H9 (cell line): Measurements from ENCODE around the gene HFE. TPM values are rescaled to one million over a fixed set of nuclear protein-coding genes. Genes with fewer than 3 reads are reported as not detected.

Experiments used
- DNase-seq: peaks from one replicate; pipeline ENCODE4 v3.0.0-alpha.2; 2017
- H2AFZ ChIP-seq: one replicate; pipeline ENCODE4 v1.6.1; 2013; ENCODE audit warnings: mild to moderate bottlenecking, low read length, control low read depth, moderate library complexity
- H2AK5ac ChIP-seq: 2 replicates; pipeline ENCODE4 v1.6.1; 2013; ENCODE audit warnings: low read length, control low read depth, mixed read lengths; ENCODE audit not compliant: insufficient read length
- H2BK120ac ChIP-seq: one replicate; pipeline ENCODE4 v1.6.1; 2013; ENCODE audit warnings: low read depth, mild to moderate bottlenecking, low read length, control low read depth, inconsistent platforms; ENCODE audit not compliant: poor library complexity, severe bottlenecking
- H2BK12ac ChIP-seq: 2 replicates; pipeline ENCODE4 v1.6.1; 2013; ENCODE audit warnings: low read length, control low read depth, mixed read lengths, low read depth; ENCODE audit not compliant: insufficient read length
- H2BK15ac ChIP-seq: 2 replicates; pipeline ENCODE4 v1.6.1; 2013; ENCODE audit warnings: low read depth, low read length, control low read depth
- H2BK20ac ChIP-seq: one replicate; pipeline ENCODE4 v1.6.1; 2013; ENCODE audit warnings: low read depth, mild to moderate bottlenecking, low read length, control low read depth, inconsistent platforms; ENCODE audit not compliant: poor library complexity, severe bottlenecking
- H2BK5ac ChIP-seq: 2 replicates; pipeline ENCODE4 v1.6.1; 2013; ENCODE audit warnings: low read length, control low read depth, mixed read lengths; ENCODE audit not compliant: insufficient read length
- H3K14ac ChIP-seq: 2 replicates; pipeline ENCODE4 v1.6.1; 2013; ENCODE audit warnings: low read length, control low read depth; ENCODE audit not compliant: insufficient read depth
- H3K18ac ChIP-seq: 2 replicates; pipeline ENCODE4 v1.6.1; 2013; ENCODE audit warnings: low read depth, mild to moderate bottlenecking, mixed read lengths, low read length, control low read depth; ENCODE audit not compliant: insufficient read length
- H3K23ac ChIP-seq: 2 replicates; pipeline ENCODE4 v1.6.1; 2013; ENCODE audit warnings: low read length, control low read depth, mixed read lengths, low read depth; ENCODE audit not compliant: insufficient read length
- H3K23me2 ChIP-seq: 2 replicates; pipeline ENCODE4 v1.6.1; 2013; ENCODE audit warnings: low read depth, mild to moderate bottlenecking, mixed read lengths, low read length, control low read depth; ENCODE audit not compliant: insufficient read length, poor library complexity, severe bottlenecking
- H3K27ac ChIP-seq: 2 replicates; pipeline ENCODE4 v1.5.1; 2013; ENCODE audit warnings: low read length, control low read depth, mixed read lengths, low read depth; ENCODE audit not compliant: insufficient read length
- H3K27me3 ChIP-seq: 2 replicates; pipeline ENCODE4 v1.6.1; 2013; ENCODE audit warnings: low read length, control low read depth, inconsistent platforms; ENCODE audit not compliant: insufficient read depth
- H3K4ac ChIP-seq: 2 replicates; pipeline ENCODE4 v1.6.1; 2013; ENCODE audit warnings: low read depth, mild to moderate bottlenecking, control low read depth, inconsistent platforms, low read length, moderate library complexity
- H3K4me1 ChIP-seq: 2 replicates; pipeline ENCODE4 v1.6.1; 2013; ENCODE audit warnings: low read length, control low read depth, inconsistent platforms; ENCODE audit not compliant: insufficient read depth
- H3K4me2 ChIP-seq: 2 replicates; pipeline ENCODE4 v1.6.1; 2013; ENCODE audit warnings: low read length, control low read depth, mixed read lengths; ENCODE audit not compliant: insufficient read length, insufficient read depth
- H3K56ac ChIP-seq: 2 replicates; pipeline ENCODE4 v1.6.1; 2013; ENCODE audit warnings: low read depth, mild to moderate bottlenecking, mixed read lengths, low read length, control low read depth; ENCODE audit not compliant: insufficient read length
- H3K79me1 ChIP-seq: 2 replicates; pipeline ENCODE4 v1.6.1; 2013; ENCODE audit warnings: low read depth, mild to moderate bottlenecking, moderate library complexity, low read length, control low read depth, inconsistent platforms; ENCODE audit not compliant: insufficient read depth, poor library complexity, severe bottlenecking
- H3K79me2 ChIP-seq: 2 replicates; pipeline ENCODE4 v1.6.1; 2013; ENCODE audit warnings: low read length, control low read depth, inconsistent platforms; ENCODE audit not compliant: insufficient read depth
- H3K9ac ChIP-seq: 2 replicates; pipeline ENCODE4 v1.6.1; 2013; ENCODE audit warnings: low read length, control low read depth, mixed read lengths; ENCODE audit not compliant: insufficient read length; ENCODE audit errors: extremely low read depth
- H3K9me3 ChIP-seq: one replicate; pipeline ENCODE4 v1.6.1; 2013; ENCODE audit warnings: low read depth, low read length, inconsistent platforms; ENCODE audit not compliant: control insufficient read depth
- H3T11ph ChIP-seq: one replicate; pipeline ENCODE4 v1.6.1; 2013; ENCODE audit warnings: mild to moderate bottlenecking, low read length, control low read depth, inconsistent platforms
- H4K20me1 ChIP-seq: one replicate; pipeline ENCODE4 v1.6.1; 2013; ENCODE audit not compliant: control insufficient read depth, insufficient read length, insufficient read depth
- H4K5ac ChIP-seq: 2 replicates; pipeline ENCODE4 v1.6.1; 2013; ENCODE audit warnings: low read depth, mild to moderate bottlenecking, mixed read lengths, low read length, control low read depth; ENCODE audit not compliant: insufficient read length
- H4K8ac ChIP-seq: replicated peaks from 2 replicates; pipeline ENCODE4 v1.6.1; 2013; ENCODE audit warnings: low read length, control low read depth, mixed read lengths, low read depth; ENCODE audit not compliant: insufficient read length
- H4K91ac ChIP-seq: 2 replicates; pipeline ENCODE4 v1.6.1; 2013; ENCODE audit warnings: low read depth, mild to moderate bottlenecking, moderate library complexity, mixed read lengths, low read length, control low read depth; ENCODE audit not compliant: insufficient read length
- H3K27ac Mint-ChIP-seq, 3 experiments: 2 replicates in 2 of 3; 3 replicates in 1 of 3; pipeline ENCODE4 v1.8.0; 2020 to 2021; ENCODE audit warnings: mixed read lengths in 3 of 3, mild to moderate bottlenecking in 1 of 3, moderate library complexity in 1 of 3
- H3K27me3 Mint-ChIP-seq: 2 replicates; pipeline ENCODE4 v1.8.0; 2021; ENCODE audit warnings: low read depth, mild to moderate bottlenecking, moderate library complexity, mixed read lengths
- H3K36me3 Mint-ChIP-seq, 3 experiments: 2 replicates in 2 of 3; 3 replicates in 1 of 3; pipeline ENCODE4 v1.8.0; 2020 to 2021; ENCODE audit warnings: low read depth in 3 of 3, mixed read lengths in 3 of 3; ENCODE audit not compliant: insufficient read depth in 1 of 3
- H3K4me1 Mint-ChIP-seq, 2 experiments: 2 replicates each; pipeline ENCODE4 v1.8.0; 2020; ENCODE audit warnings: mixed read lengths in 2 of 2
- H3K4me3 Mint-ChIP-seq, 2 experiments: 2 replicates in 1 of 2; 3 replicates in 1 of 2; pipeline ENCODE4 v1.8.0; 2020 to 2021; ENCODE audit warnings: mild to moderate bottlenecking in 2 of 2, mixed read lengths in 2 of 2, moderate library complexity in 1 of 2
- H3K9me3 Mint-ChIP-seq, 2 experiments: 2 replicates in 1 of 2; 3 replicates in 1 of 2; pipeline ENCODE4 v1.8.0; 2020; ENCODE audit warnings: mild to moderate bottlenecking in 2 of 2, mixed read lengths in 2 of 2, moderate library complexity in 1 of 2
- WGBS: extraction: QIAGEN DNeasy Blood & Tissue Kit; methylation state at CpG from one replicate; pipeline ENCODE4 v1.1.7; 2013; ENCODE audit warnings: missing lambda C conversion rate, low lambda C conversion rate, mixed read lengths; ENCODE audit not compliant: insufficient read length; ENCODE audit errors: extremely low coverage; 5-methylcytosine and 5-hydroxymethylcytosine counted together
- total RNA-seq: library from RNA; stranded (reverse); gene quantifications from 2 replicates; pipeline ENCODE4 v1.2.1, GENCODE V29; 2021
- TF ChIP-seq, protein P1 (sequence below): fragments of 200-600 bp; sonication (generic); conservative IDR thresholded peaks from 3 replicates; pipeline ENCODE4 v1.8.0; 2021; ENCODE audit warnings: antibody characterized with exemption, mild to moderate bottlenecking

The HFE gene
- total RNA-seq, 1 experiment from 2014 or later = 0.98 TPM

DNA sequence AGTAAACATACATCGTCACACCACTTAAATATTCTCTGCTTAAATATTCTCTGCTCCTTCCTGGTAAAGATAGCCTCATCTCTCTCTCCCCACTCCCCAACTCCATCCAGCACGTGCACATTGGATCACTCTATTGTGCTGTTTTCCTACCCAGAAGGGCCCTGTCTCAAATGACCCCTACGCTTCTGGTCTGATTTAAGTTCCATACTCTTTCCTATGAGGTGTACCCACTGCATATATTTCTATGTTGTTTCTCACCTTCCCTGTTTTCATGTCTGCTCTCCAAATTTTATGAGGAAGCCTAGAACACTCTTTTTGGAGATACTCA lies 53.7 kb downstream of the HFE start:
- TF ChIP-seq, protein P1, sequence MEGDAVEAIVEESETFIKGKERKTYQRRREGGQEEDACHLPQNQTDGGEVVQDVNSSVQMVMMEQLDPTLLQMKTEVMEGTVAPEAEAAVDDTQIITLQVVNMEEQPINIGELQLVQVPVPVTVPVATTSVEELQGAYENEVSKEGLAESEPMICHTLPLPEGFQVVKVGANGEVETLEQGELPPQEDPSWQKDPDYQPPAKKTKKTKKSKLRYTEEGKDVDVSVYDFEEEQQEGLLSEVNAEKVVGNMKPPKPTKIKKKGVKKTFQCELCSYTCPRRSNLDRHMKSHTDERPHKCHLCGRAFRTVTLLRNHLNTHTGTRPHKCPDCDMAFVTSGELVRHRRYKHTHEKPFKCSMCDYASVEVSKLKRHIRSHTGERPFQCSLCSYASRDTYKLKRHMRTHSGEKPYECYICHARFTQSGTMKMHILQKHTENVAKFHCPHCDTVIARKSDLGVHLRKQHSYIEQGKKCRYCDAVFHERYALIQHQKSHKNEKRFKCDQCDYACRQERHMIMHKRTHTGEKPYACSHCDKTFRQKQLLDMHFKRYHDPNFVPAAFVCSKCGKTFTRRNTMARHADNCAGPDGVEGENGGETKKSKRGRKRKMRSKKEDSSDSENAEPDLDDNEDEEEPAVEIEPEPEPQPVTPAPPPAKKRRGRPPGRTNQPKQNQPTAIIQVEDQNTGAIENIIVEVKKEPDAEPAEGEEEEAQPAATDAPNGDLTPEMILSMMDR = no peak
- Mint-ChIP-seq H3K9me3 (no peaks in the 10 kb centered on the region), H3K27ac (no peak overlapping the region), H3K4me3 (no peak overlapping the region), H3K4me1 (peaks cover 0 to 4% of the 10 kb centered on the region in 2 experiments; a peak in 1 of 4 replicates), H3K36me3 (no peaks in the 10 kb centered on the region; a peak in 1 of 7 replicates), H3K27me3 (no peaks in the 10 kb centered on the region)
- Histone ChIP-seq H3K9me3 (no peaks in the 10 kb centered on the region), H2AK5ac (no peak overlapping the region), H3K23me2 (no peaks in the 10 kb centered on the region), H3K27ac (no peak overlapping the region), H3K4ac (no peak overlapping the region), H4K8ac (no peak overlapping the region), H3K4me1 (peaks cover 4% of the 10 kb centered on the region), H2BK20ac (no peak overlapping the region), H4K20me1 (no peaks in the 10 kb centered on the region), H2BK5ac (no peak overlapping the region), H3K18ac (no peak overlapping the region), H4K5ac (no peak overlapping the region), H3K14ac (no peak overlapping the region), H3K9ac (no peak overlapping the region), H3K23ac (no peak overlapping the region), H3K79me2 (no peaks in the 10 kb centered on the region; the same call in 1 of the 2 replicates), H3K56ac (no peak overlapping the region), H2BK12ac (no peak overlapping the region), H3T11ph (no peak overlapping the region), H3K79me1 (no peaks in the 10 kb centered on the region), H3K4me2 (no peak overlapping the region), H3K27me3 (no peaks in the 10 kb centered on the region), H2BK15ac (no peak overlapping the region), H2BK120ac (no peak overlapping the region), H4K91ac (no peak overlapping the region), H2AFZ (no peak overlapping the region)
- DNase-seq = no peak
- no CpG with 5 or more reads among the region's 3 CpGs for WGBS
